H9 (cell line): Measurements from ENCODE around the gene MSL3B.
A peak's percentile ranks its signal among the peaks of the same experiment; 100 is the strongest.

ENCODE experiments used
- DNase-seq: peaks from one replicate; pipeline ENCODE4 v3.0.0-alpha.2; 2017
- H2AFZ ChIP-seq: one replicate; pipeline ENCODE4 v1.6.1; 2013; ENCODE audit warnings: mild to moderate bottlenecking, low read length, control low read depth, moderate library complexity
- H2AK5ac ChIP-seq: 2 replicates; pipeline ENCODE4 v1.6.1; 2013; ENCODE audit warnings: low read length, control low read depth, mixed read lengths; ENCODE audit not compliant: insufficient read length
- H2BK120ac ChIP-seq: one replicate; pipeline ENCODE4 v1.6.1; 2013; ENCODE audit warnings: low read depth, mild to moderate bottlenecking, low read length, control low read depth, inconsistent platforms; ENCODE audit not compliant: poor library complexity, severe bottlenecking
- H2BK12ac ChIP-seq: 2 replicates; pipeline ENCODE4 v1.6.1; 2013; ENCODE audit warnings: low read length, control low read depth, mixed read lengths, low read depth; ENCODE audit not compliant: insufficient read length
- H2BK15ac ChIP-seq: 2 replicates; pipeline ENCODE4 v1.6.1; 2013; ENCODE audit warnings: low read depth, low read length, control low read depth
- H2BK20ac ChIP-seq: one replicate; pipeline ENCODE4 v1.6.1; 2013; ENCODE audit warnings: low read depth, mild to moderate bottlenecking, low read length, control low read depth, inconsistent platforms; ENCODE audit not compliant: poor library complexity, severe bottlenecking
- H2BK5ac ChIP-seq: 2 replicates; pipeline ENCODE4 v1.6.1; 2013; ENCODE audit warnings: low read length, control low read depth, mixed read lengths; ENCODE audit not compliant: insufficient read length
- H3K14ac ChIP-seq: 2 replicates; pipeline ENCODE4 v1.6.1; 2013; ENCODE audit warnings: low read length, control low read depth; ENCODE audit not compliant: insufficient read depth
- H3K18ac ChIP-seq: 2 replicates; pipeline ENCODE4 v1.6.1; 2013; ENCODE audit warnings: low read depth, mild to moderate bottlenecking, mixed read lengths, low read length, control low read depth; ENCODE audit not compliant: insufficient read length
- H3K23ac ChIP-seq: 2 replicates; pipeline ENCODE4 v1.6.1; 2013; ENCODE audit warnings: low read length, control low read depth, mixed read lengths, low read depth; ENCODE audit not compliant: insufficient read length
- H3K23me2 ChIP-seq: 2 replicates; pipeline ENCODE4 v1.6.1; 2013; ENCODE audit warnings: low read depth, mild to moderate bottlenecking, mixed read lengths, low read length, control low read depth; ENCODE audit not compliant: insufficient read length, poor library complexity, severe bottlenecking
- H3K27ac ChIP-seq: 2 replicates; pipeline ENCODE4 v1.5.1; 2013; ENCODE audit warnings: low read length, control low read depth, mixed read lengths, low read depth; ENCODE audit not compliant: insufficient read length
- H3K27me3 ChIP-seq: 2 replicates; pipeline ENCODE4 v1.6.1; 2013; ENCODE audit warnings: low read length, control low read depth, inconsistent platforms; ENCODE audit not compliant: insufficient read depth
- H3K4ac ChIP-seq: 2 replicates; pipeline ENCODE4 v1.6.1; 2013; ENCODE audit warnings: low read depth, mild to moderate bottlenecking, control low read depth, inconsistent platforms, low read length, moderate library complexity
- H3K4me1 ChIP-seq: 2 replicates; pipeline ENCODE4 v1.6.1; 2013; ENCODE audit warnings: low read length, control low read depth, inconsistent platforms; ENCODE audit not compliant: insufficient read depth
- H3K4me2 ChIP-seq: 2 replicates; pipeline ENCODE4 v1.6.1; 2013; ENCODE audit warnings: low read length, control low read depth, mixed read lengths; ENCODE audit not compliant: insufficient read length, insufficient read depth
- H3K56ac ChIP-seq: 2 replicates; pipeline ENCODE4 v1.6.1; 2013; ENCODE audit warnings: low read depth, mild to moderate bottlenecking, mixed read lengths, low read length, control low read depth; ENCODE audit not compliant: insufficient read length
- H3K79me1 ChIP-seq: 2 replicates; pipeline ENCODE4 v1.6.1; 2013; ENCODE audit warnings: low read depth, mild to moderate bottlenecking, moderate library complexity, low read length, control low read depth, inconsistent platforms; ENCODE audit not compliant: insufficient read depth, poor library complexity, severe bottlenecking
- H3K79me2 ChIP-seq: 2 replicates; pipeline ENCODE4 v1.6.1; 2013; ENCODE audit warnings: low read length, control low read depth, inconsistent platforms; ENCODE audit not compliant: insufficient read depth
- H3K9ac ChIP-seq: 2 replicates; pipeline ENCODE4 v1.6.1; 2013; ENCODE audit warnings: low read length, control low read depth, mixed read lengths; ENCODE audit not compliant: insufficient read length; ENCODE audit errors: extremely low read depth
- H3K9me3 ChIP-seq: one replicate; pipeline ENCODE4 v1.6.1; 2013; ENCODE audit warnings: low read depth, low read length, inconsistent platforms; ENCODE audit not compliant: control insufficient read depth
- H3T11ph ChIP-seq: one replicate; pipeline ENCODE4 v1.6.1; 2013; ENCODE audit warnings: mild to moderate bottlenecking, low read length, control low read depth, inconsistent platforms
- H4K20me1 ChIP-seq: one replicate; pipeline ENCODE4 v1.6.1; 2013; ENCODE audit not compliant: control insufficient read depth, insufficient read length, insufficient read depth
- H4K5ac ChIP-seq: 2 replicates; pipeline ENCODE4 v1.6.1; 2013; ENCODE audit warnings: low read depth, mild to moderate bottlenecking, mixed read lengths, low read length, control low read depth; ENCODE audit not compliant: insufficient read length
- H4K8ac ChIP-seq: replicated peaks from 2 replicates; pipeline ENCODE4 v1.6.1; 2013; ENCODE audit warnings: low read length, control low read depth, mixed read lengths, low read depth; ENCODE audit not compliant: insufficient read length
- H4K91ac ChIP-seq: 2 replicates; pipeline ENCODE4 v1.6.1; 2013; ENCODE audit warnings: low read depth, mild to moderate bottlenecking, moderate library complexity, mixed read lengths, low read length, control low read depth; ENCODE audit not compliant: insufficient read length
- H3K27ac Mint-ChIP-seq, 3 experiments: 2 replicates in 2 of 3; 3 replicates in 1 of 3; pipeline ENCODE4 v1.8.0; 2020 to 2021; ENCODE audit warnings: mixed read lengths in 3 of 3, mild to moderate bottlenecking in 1 of 3, moderate library complexity in 1 of 3
- H3K27me3 Mint-ChIP-seq: 2 replicates; pipeline ENCODE4 v1.8.0; 2021; ENCODE audit warnings: low read depth, mild to moderate bottlenecking, moderate library complexity, mixed read lengths
- H3K36me3 Mint-ChIP-seq, 3 experiments: 2 replicates in 2 of 3; 3 replicates in 1 of 3; pipeline ENCODE4 v1.8.0; 2020 to 2021; ENCODE audit warnings: low read depth in 3 of 3, mixed read lengths in 3 of 3; ENCODE audit not compliant: insufficient read depth in 1 of 3
- H3K4me1 Mint-ChIP-seq, 2 experiments: 2 replicates each; pipeline ENCODE4 v1.8.0; 2020; ENCODE audit warnings: mixed read lengths in 2 of 2
- H3K4me3 Mint-ChIP-seq, 2 experiments: 2 replicates in 1 of 2; 3 replicates in 1 of 2; pipeline ENCODE4 v1.8.0; 2020 to 2021; ENCODE audit warnings: mild to moderate bottlenecking in 2 of 2, mixed read lengths in 2 of 2, moderate library complexity in 1 of 2
- H3K9me3 Mint-ChIP-seq, 2 experiments: 2 replicates in 1 of 2; 3 replicates in 1 of 2; pipeline ENCODE4 v1.8.0; 2020; ENCODE audit warnings: mild to moderate bottlenecking in 2 of 2, mixed read lengths in 2 of 2, moderate library complexity in 1 of 2
- WGBS: extraction: QIAGEN DNeasy Blood & Tissue Kit; methylation state at CpG from one replicate; pipeline ENCODE4 v1.1.7; 2013; ENCODE audit warnings: missing lambda C conversion rate, low lambda C conversion rate, mixed read lengths; ENCODE audit not compliant: insufficient read length; ENCODE audit errors: extremely low coverage; 5-methylcytosine and 5-hydroxymethylcytosine counted together
- TF ChIP-seq, protein P1 (sequence below): fragments of 200-600 bp; sonication (generic); conservative IDR thresholded peaks from 3 replicates; pipeline ENCODE4 v1.8.0; 2021; ENCODE audit warnings: antibody characterized with exemption, mild to moderate bottlenecking

Gene MSL3B

DNA sequence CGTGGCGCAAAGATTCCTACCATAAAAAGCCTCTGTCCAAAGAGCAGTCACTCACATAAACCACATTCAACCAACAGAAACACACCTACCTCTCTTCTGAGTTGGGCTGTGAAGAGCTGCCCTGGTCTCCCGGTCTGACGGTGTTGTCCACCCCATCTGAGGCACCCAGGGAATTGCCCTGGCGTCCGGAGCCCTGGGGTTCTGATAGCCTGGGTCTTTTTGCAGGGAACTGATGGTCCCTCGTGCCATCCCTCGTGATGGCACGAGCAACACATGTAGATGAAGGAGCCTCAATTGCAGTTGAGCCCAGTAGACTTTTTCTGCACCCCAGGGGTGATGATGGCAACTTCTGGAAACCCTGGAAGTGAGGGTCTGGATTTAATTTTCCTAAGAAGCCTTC, 27.7 kb downstream of the MSL3B start:
- H3K27me3 ChIP-seq, result no peaks in the 10 kb centered on the region
- TF ChIP-seq, protein P1, sequence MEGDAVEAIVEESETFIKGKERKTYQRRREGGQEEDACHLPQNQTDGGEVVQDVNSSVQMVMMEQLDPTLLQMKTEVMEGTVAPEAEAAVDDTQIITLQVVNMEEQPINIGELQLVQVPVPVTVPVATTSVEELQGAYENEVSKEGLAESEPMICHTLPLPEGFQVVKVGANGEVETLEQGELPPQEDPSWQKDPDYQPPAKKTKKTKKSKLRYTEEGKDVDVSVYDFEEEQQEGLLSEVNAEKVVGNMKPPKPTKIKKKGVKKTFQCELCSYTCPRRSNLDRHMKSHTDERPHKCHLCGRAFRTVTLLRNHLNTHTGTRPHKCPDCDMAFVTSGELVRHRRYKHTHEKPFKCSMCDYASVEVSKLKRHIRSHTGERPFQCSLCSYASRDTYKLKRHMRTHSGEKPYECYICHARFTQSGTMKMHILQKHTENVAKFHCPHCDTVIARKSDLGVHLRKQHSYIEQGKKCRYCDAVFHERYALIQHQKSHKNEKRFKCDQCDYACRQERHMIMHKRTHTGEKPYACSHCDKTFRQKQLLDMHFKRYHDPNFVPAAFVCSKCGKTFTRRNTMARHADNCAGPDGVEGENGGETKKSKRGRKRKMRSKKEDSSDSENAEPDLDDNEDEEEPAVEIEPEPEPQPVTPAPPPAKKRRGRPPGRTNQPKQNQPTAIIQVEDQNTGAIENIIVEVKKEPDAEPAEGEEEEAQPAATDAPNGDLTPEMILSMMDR, result no peak
- no peak overlapping the region for H2AFZ ChIP-seq
- no peak overlapping the region for H3K9ac ChIP-seq
- no peak overlapping the region for H3K23ac ChIP-seq
- H3K56ac ChIP-seq, result no peak overlapping the region
- no peaks in the 10 kb centered on the region for H3K4me1 ChIP-seq
- H2BK20ac ChIP-seq, result no peak overlapping the region
- Mint-ChIP-seq H3K4me1 (peaks cover 18 to 19% of the 10 kb centered on the region in 2 experiments), H3K4me3 (no peak overlapping the region), H3K27me3 (no peaks in the 10 kb centered on the region), H3K27ac (peak overlapping the region in 2 of 3 experiments; percentile 54 to 74; a peak in 2 of 7 replicates), H3K36me3 (peaks cover 87 to 100% (median 100%) of the 10 kb centered on the region in 3 experiments), H3K9me3 (no peaks in the 10 kb centered on the region)
- no peaks in the 10 kb centered on the region for H3K23me2 ChIP-seq
- peaks cover 13% of the 10 kb centered on the region for H3K79me1 ChIP-seq
- no peak overlapping the region for H2BK5ac ChIP-seq
- H3K79me2 ChIP-seq, result peaks cover 24% of the 10 kb centered on the region; the same call in 1 of the 2 replicates
- no peak overlapping the region for H3K18ac ChIP-seq
- no CpG with 5 or more reads among the region's 9 CpGs for WGBS
- no peak overlapping the region for H4K91ac ChIP-seq
- no peak overlapping the region for H3K4ac ChIP-seq
- H3K9me3 ChIP-seq, result no peaks in the 10 kb centered on the region
- H2BK12ac ChIP-seq, result no peak overlapping the region
- no peak overlapping the region for H3T11ph ChIP-seq
- DNase-seq, result no peak
- no peak overlapping the region for H3K27ac ChIP-seq
- H4K20me1 ChIP-seq, result peaks cover 4% of the 10 kb centered on the region
- H4K8ac ChIP-seq, result no peak overlapping the region
- no peak overlapping the region for H3K4me2 ChIP-seq
- H2BK120ac ChIP-seq, result no peak overlapping the region
- H2BK15ac ChIP-seq, result no peak overlapping the region
- no peak overlapping the region for H4K5ac ChIP-seq
- no peak overlapping the region for H3K14ac ChIP-seq
- H2AK5ac ChIP-seq, result no peak overlapping the region
